Measurements from ENCODE around the gene ARL8A.

The ARL8A gene

GRCh38 chr1:202157945-202158344 lies 13.4 kb upstream of the ARL8A start:
- H3F3A ChIP-seq (ENCODE audit: low read depth): peaks cover 10% of the 10 kb centered on the region
- H2AFZ ChIP-seq (ENCODE audit: low read length): no peak overlapping the region
- TF ChIP-seq CTCF (conservative IDR thresholded peaks at IDR 0.05; ENCODE audit: low read length): no peak
- no peak for TF ChIP-seq EZH2phosphoT487 (IDR thresholded peaks at IDR 0.05; ENCODE audit: borderline replicate concordance)
- H3K9me2 ChIP-seq (replicated peaks; ENCODE audit: low read depth, low read length): no peaks in the 10 kb centered on the region
- H3K79me2 ChIP-seq (ENCODE audit: insufficient read depth, low read length): peaks cover 89% of the 10 kb centered on the region
- H3K4me1 ChIP-seq (ENCODE audit: insufficient read depth, low read length, poor library complexity, severe bottlenecking): peaks cover 71% of the 10 kb centered on the region
- no peaks in the 10 kb centered on the region for H3K27me3 ChIP-seq (ENCODE audit: insufficient read depth, low read length, poor library complexity, severe bottlenecking)
- H4K20me1 ChIP-seq (ENCODE audit: insufficient read depth, low read length, poor library complexity, severe bottlenecking): peaks cover 61% of the 10 kb centered on the region
- peak overlapping the region; percentile 96 for H3K4me2 ChIP-seq (ENCODE audit: low read depth, low read length, poor library complexity, severe bottlenecking)
- peak overlapping the region; percentile 100 for H3K9ac ChIP-seq (ENCODE audit: low read depth, low read length, poor library complexity, severe bottlenecking)
- H3K36me3 ChIP-seq (ENCODE audit: insufficient read depth, low read length): peaks cover 40% of the 10 kb centered on the region
- H3K4me3 ChIP-seq (ENCODE audit: low read length, poor library complexity, severe bottlenecking): peak overlapping the region; percentile 98
- no peaks in the 10 kb centered on the region for H3K9me3 ChIP-seq (ENCODE audit: insufficient read depth, low read depth, low read length)

DNA sequence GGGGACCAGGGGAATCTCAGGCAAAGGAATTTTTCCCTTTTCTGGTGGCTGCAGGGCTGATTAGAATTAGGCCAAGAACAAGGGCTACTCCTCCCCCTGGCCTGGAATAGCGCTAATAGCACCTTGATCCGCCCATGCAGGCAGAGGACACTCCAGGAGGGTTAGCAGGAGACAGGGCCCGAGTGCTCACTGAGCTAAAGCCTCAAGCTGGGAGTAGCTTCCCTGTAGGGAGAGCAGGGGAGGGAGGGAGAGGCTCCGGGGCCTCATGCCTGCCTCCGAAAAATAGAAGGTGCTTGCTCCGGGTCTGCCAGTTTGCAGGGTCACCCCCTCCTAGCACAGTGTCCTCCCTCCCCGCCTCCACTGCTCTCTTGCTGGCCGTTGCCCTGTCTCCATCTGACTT lies 12.1 kb upstream of the ARL8A start:
- Histone ChIP-seq H3F3A (ENCODE audit: low read depth) (peaks cover 7% of the 10 kb centered on the region; the same call in 1 of the 2 replicates), H3K9ac (ENCODE audit: low read depth, low read length, poor library complexity, severe bottlenecking) (peak overlapping the region; percentile 100), H3K4me1 (ENCODE audit: insufficient read depth, low read length, poor library complexity, severe bottlenecking) (peaks cover 69% of the 10 kb centered on the region)

DNA sequence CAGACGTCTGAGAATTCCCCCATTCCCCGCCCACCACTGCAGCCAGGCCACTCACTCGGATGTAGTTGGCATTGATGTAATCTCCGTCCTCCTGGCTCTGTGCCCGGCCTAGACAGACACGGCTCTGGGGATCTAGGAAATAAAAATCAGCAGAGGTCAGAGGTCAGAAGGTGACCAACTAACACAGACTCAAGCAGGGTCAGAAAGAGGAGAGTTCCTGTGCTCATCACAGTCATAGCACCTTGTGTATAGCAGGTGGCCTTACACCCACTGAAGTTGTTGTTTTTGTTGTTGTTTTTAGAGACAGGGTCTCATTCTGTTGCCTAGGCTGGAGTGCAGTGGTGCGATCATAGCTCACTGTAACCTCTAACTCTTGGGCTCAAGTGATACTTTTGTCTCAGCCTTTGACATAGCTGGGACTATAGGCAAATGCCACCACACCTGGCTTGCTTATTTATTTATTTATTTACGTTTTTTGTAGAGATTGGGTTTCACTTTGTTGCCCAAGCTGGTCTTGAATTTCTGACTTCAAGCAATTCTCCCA lies 11.0 kb upstream of the ARL8A start:
- H4K20me1 ChIP-seq (ENCODE audit: insufficient read depth, low read length, poor library complexity, severe bottlenecking): peaks cover 77% of the 10 kb centered on the region
- H3K9me2 ChIP-seq (replicated peaks; ENCODE audit: low read depth, low read length): no peaks in the 10 kb centered on the region
- H3K4me3 ChIP-seq (ENCODE audit: low read length, poor library complexity, severe bottlenecking): peak overlapping the region; percentile 98
- peaks cover 64% of the 10 kb centered on the region for H3K4me1 ChIP-seq (ENCODE audit: insufficient read depth, low read length, poor library complexity, severe bottlenecking)
- H3K27me3 ChIP-seq (ENCODE audit: insufficient read depth, low read length, poor library complexity, severe bottlenecking): no peaks in the 10 kb centered on the region
- no peak overlapping the region for H2AFZ ChIP-seq (ENCODE audit: low read length)
- H3F3A ChIP-seq (ENCODE audit: low read depth): peaks cover 7% of the 10 kb centered on the region; the same call in 1 of the 2 replicates
- TF ChIP-seq EZH2phosphoT487 (IDR thresholded peaks at IDR 0.05; ENCODE audit: borderline replicate concordance) (no peak), CTCF (conservative IDR thresholded peaks at IDR 0.05; ENCODE audit: low read length) (no peak)
- no peaks in the 10 kb centered on the region for H3K9me3 ChIP-seq (ENCODE audit: insufficient read depth, low read depth, low read length)
- H3K4me2 ChIP-seq (ENCODE audit: low read depth, low read length, poor library complexity, severe bottlenecking): peak overlapping the region; percentile 96
- peaks cover 64% of the 10 kb centered on the region for H3K36me3 ChIP-seq (ENCODE audit: insufficient read depth, low read length)
- peak overlapping the region; percentile 100 for H3K9ac ChIP-seq (ENCODE audit: low read depth, low read length, poor library complexity, severe bottlenecking)
- H3K79me2 ChIP-seq (ENCODE audit: insufficient read depth, low read length): peaks cover 94% of the 10 kb centered on the region

More for the DNA sequence above, 12.1 kb upstream of the ARL8A start:
- H3K36me3 ChIP-seq (ENCODE audit: insufficient read depth, low read length): peaks cover 54% of the 10 kb centered on the region
- TF ChIP-seq CTCF (conservative IDR thresholded peaks at IDR 0.05; ENCODE audit: low read length): no peak
- TF ChIP-seq EZH2phosphoT487 (IDR thresholded peaks at IDR 0.05; ENCODE audit: borderline replicate concordance): no peak
- no peaks in the 10 kb centered on the region for H3K27me3 ChIP-seq (ENCODE audit: insufficient read depth, low read length, poor library complexity, severe bottlenecking)
- peaks cover 95% of the 10 kb centered on the region for H3K79me2 ChIP-seq (ENCODE audit: insufficient read depth, low read length)
- peak overlapping the region; percentile 96 for H3K4me2 ChIP-seq (ENCODE audit: low read depth, low read length, poor library complexity, severe bottlenecking)
- H3K9me3 ChIP-seq (ENCODE audit: insufficient read depth, low read depth, low read length): no peaks in the 10 kb centered on the region
- H3K4me3 ChIP-seq (ENCODE audit: low read length, poor library complexity, severe bottlenecking): peak overlapping the region; percentile 98
- no peaks in the 10 kb centered on the region for H3K9me2 ChIP-seq (replicated peaks; ENCODE audit: low read depth, low read length)
- H2AFZ ChIP-seq (ENCODE audit: low read length): no peak overlapping the region
- peaks cover 68% of the 10 kb centered on the region for H4K20me1 ChIP-seq (ENCODE audit: insufficient read depth, low read length, poor library complexity, severe bottlenecking)

All from Loucy (cell line).